Measurements from ENCODE around the gene HES7.
"Not testable (repeated sequence)": the region's sequence is repeated elsewhere in the genome, so short reads cannot be mapped to it uniquely, and the experiment has no call there.

The HES7 gene

GRCh38 chr17:8109661-8110455 lies 14.0 kb downstream of the HES7 start:
- no peak for DNase-seq (ENCODE audit: low read depth)
- peak overlapping the region; percentile 35 for H3K4me3 ChIP-seq (ENCODE audit: low read depth, low read length)

DNA sequence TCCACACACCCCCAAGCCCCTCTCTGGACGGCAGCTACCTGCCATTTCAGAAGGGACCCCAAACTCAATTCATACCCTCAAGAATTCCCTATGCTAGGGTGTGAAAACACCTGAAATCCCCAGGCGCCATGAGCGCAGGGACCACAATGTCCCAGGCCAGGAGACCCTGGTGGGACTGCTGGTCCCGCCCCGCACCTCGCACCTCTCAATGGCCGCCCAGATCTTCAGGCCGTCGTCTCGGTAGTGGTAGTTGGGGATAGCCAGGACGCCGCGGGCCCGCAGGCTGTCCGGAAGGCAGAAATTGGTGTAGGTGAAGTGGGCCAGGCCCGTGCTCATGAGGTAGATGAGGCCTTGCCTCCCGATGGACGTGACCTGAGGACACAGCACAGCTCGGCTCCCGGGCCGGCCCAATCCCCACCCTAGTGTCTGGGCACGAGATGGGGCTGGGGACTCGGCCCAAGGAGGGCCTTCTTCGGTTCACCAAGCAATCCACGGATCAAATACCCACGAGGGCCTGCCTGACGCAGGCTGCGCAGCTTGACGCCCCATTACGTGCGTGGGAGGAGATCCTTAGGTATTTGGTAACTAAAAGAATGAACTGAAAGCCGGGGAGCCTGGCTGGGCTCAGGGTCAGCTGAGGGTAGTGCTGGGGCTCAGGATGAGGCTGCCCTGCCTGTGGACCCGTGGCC lies 14.8 kb downstream of the HES7 start:
- no peak overlapping the region for H3K4me3 ChIP-seq (ENCODE audit: low read depth, low read length)
- DNase-seq (ENCODE audit: low read depth) = no peak

DNA sequence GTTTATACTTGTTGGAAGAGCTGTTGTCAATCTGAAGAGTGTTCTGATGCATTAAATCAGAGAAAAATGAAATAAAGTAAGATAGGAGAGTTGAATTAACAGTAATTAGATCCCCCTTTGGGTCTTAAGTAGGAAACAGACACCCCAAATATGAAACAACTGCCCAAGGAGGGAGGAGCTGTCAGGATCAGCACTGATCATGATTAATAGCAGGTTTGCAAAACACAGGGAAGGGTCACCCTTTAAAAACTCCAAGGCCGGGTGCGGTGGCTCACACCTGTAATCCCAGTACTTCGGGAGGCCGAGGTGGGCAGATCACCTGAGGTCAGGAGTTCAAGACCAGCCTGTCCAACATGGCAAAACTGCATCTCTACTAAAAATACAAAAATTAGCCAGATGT lies 16.9 kb downstream of the HES7 start:
- not testable (repeated sequence) for H3K4me3 ChIP-seq (ENCODE audit: low read depth, low read length); DNase-seq (ENCODE audit: low read depth)

- DNase-seq (ENCODE audit: low read depth) = no peak
- H3K4me3 ChIP-seq (ENCODE audit: low read depth, low read length) = no peak overlapping the region
Measured at GRCh38 chr17:8105957-8106398, 17.9 kb downstream of the HES7 start.

- DNase-seq (ENCODE audit: low read depth) = no peak
- no peak overlapping the region for H3K4me3 ChIP-seq (ENCODE audit: low read depth, low read length)
Measured at GRCh38 chr17:8104911-8105310, 19.0 kb downstream of the HES7 start.

- DNase-seq (ENCODE audit: low read depth) = no peak
Measured at GRCh38 chr17:8103549-8103948, 20.4 kb downstream of the HES7 start.

GRCh38 chr17:8101721-8102120 lies 22.2 kb downstream of the HES7 start:
- no peak for DNase-seq (ENCODE audit: low read depth)
- no peak overlapping the region for H3K4me3 ChIP-seq (ENCODE audit: low read depth, low read length)

More at GRCh38 chr17:8103549-8103948, 20.4 kb downstream of the HES7 start:
- H3K4me3 ChIP-seq (ENCODE audit: low read depth, low read length) = no peak overlapping the region

GRCh38 chr17:8100763-8101162 lies 23.1 kb downstream of the HES7 start:
- H3K4me3 ChIP-seq (ENCODE audit: low read depth, low read length) = no peak overlapping the region
- DNase-seq (ENCODE audit: low read depth) = no peak

- H3K4me3 ChIP-seq (ENCODE audit: low read depth, low read length) = no peak overlapping the region
- no peak for DNase-seq (ENCODE audit: low read depth)
Measured at GRCh38 chr17:8100111-8100510, 23.8 kb downstream of the HES7 start.

GRCh38 chr17:8096541-8096940 lies 27.4 kb downstream of the HES7 start:
- no peak for DNase-seq (ENCODE audit: low read depth)

GRCh38 chr17:8095361-8095760 lies 28.5 kb downstream of the HES7 start:
- no peak overlapping the region for H3K4me3 ChIP-seq (ENCODE audit: low read depth, low read length)
- no peak for DNase-seq (ENCODE audit: low read depth)

More at GRCh38 chr17:8096541-8096940, 27.4 kb downstream of the HES7 start:
- H3K4me3 ChIP-seq (ENCODE audit: low read depth, low read length) = no peak overlapping the region

- no peak for DNase-seq (ENCODE audit: low read depth)
- no peak overlapping the region for H3K4me3 ChIP-seq (ENCODE audit: low read depth, low read length)
Measured at GRCh38 chr17:8091033-8091687, 32.7 kb downstream of the HES7 start.

DNA sequence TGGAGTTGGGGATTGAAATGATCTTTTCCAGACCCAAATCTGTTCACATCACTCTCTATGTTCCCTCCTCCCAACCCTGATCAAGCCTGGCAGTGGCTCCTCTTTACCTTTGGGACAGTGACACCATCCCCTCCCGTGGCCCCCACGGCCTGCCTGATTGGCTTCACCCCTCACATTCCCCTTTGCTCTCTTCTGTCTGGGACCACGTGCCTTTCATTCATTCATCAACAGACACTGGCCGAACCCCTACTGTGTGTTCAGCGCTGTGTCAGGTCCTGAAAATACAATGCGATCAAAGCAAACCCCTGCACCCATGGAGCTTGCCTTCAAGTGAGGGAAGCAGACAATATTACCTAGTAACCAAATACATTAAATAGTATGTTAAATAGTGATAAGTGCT lies 34.2 kb downstream of the HES7 start:
- no peak for DNase-seq (ENCODE audit: low read depth)
- H3K4me3 ChIP-seq (ENCODE audit: low read depth, low read length) = no peak overlapping the region

- no peak overlapping the region for H3K4me3 ChIP-seq (ENCODE audit: low read depth, low read length)
- DNase-seq (ENCODE audit: low read depth) = no peak
Measured at GRCh38 chr17:8087952-8088230, 36.0 kb downstream of the HES7 start.

DNA sequence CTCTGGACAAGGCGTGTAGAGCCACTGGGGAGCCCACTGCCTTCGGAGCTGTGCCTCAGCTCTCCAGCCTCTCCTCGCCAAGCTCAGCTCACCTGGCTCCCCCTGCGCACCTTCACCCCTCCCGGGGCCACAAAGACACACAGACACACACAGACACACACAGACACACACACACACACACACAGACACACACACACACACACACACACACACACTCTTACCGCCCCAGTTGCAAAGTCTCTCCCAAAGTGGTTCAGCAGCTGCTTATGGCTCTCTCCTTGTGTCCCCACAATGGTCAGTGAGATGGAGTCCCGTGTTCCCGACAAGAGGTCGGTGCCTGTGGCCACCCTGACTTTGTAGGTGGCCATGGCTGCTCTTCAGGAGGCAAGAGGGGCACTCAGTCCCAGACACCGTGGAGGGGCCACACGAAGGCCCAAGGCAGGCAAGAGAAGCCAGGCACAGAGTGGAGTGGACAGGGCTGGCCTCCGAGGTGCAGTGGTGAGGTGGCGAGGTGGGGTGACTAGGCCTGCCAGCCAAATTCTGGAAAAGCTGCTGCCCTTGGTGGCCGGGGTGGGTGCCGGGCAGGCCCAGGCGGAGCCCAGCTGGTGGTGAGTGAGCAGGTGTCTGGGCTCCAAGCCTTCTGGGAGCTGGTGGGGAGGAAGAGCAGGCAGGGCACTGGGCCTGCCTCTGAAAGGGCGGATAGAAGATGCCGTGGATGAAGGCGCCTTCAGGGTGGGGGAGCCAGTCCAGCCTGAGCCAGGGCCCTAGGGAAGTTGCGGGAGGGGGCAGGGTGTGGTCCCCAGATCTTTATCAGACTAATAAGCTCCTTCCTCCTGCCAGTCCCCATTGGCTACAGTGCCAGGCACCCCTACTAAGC lies 36.6 kb downstream of the HES7 start, which contains the start of gene ALOX12B:
Gene ALOX12B, minus strand, starts transcription at position 642 of the 877 bp plus-strand sequence. Its CDS starts 274 bp downstream, at position 368.
- H3K4me3 ChIP-seq (ENCODE audit: low read depth, low read length) = no peak within 1 kb of the TSS
- DNase-seq (ENCODE audit: low read depth) = no peak

DNA sequence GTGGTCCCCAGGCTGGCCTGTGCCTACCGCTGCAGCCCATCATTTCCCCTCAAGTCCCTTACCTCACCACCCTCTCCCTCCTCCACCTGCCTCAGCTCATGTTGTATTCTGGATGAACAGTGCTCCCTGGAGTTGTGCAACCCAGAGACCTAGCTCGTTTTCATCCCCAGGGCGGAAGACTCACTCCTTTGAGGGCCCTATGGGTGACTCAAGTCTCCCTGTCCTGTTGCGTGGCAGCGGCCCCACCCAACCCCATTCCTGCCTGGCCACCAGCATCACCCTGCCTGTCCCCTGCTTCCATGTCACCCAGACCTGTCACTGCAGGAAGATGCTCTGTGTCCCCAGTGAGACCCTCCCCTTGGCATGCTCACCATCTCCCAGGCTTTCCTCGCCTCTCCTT lies 39.7 kb downstream of the HES7 start:
- no peak overlapping the region for H3K4me3 ChIP-seq (ENCODE audit: low read depth, low read length)
- no peak for DNase-seq (ENCODE audit: low read depth)

- no peak for DNase-seq (ENCODE audit: low read depth)
- H3K4me3 ChIP-seq (ENCODE audit: low read depth, low read length) = no peak overlapping the region
Measured at GRCh38 chr17:8082292-8082691, 41.6 kb downstream of the HES7 start.

GRCh38 chr17:8081876-8082275 lies 42.0 kb downstream of the HES7 start:
- no peak for DNase-seq (ENCODE audit: low read depth)
- H3K4me3 ChIP-seq (ENCODE audit: low read depth, low read length) = no peak overlapping the region

DNA sequence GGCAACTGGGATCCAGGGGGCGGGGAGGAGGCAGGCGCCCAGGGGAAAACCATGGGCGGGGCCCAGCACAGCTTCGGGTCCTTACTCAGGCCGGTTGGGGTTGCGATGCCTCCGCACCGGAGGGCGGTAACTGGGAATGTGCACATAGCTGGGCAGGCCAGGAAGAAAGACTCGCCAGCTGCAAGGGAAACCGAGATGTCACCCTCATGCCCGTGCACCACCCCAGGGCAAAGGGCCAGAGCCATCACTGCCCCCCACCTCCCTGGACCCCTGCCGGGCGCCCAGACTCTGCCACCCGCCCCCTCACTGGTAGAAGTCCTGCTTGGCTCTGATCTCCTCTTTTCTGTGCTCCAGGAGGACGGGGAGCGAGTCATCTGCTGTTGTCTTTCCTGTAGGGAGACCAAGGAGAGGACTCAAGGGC lies 43.1 kb downstream of the HES7 start:
- no peak for DNase-seq (ENCODE audit: low read depth)
- no peak overlapping the region for H3K4me3 ChIP-seq (ENCODE audit: low read depth, low read length)

All from skeletal muscle cell (primary cell).